D341Med (cell line): ENCODE data around the gene DNAH14.

Experiments used
- DNase-seq: peaks from one replicate; pipeline ENCODE4 v3.0.0; 2012; ENCODE audit warnings: low spot score

DNAH14 gene

DNA sequence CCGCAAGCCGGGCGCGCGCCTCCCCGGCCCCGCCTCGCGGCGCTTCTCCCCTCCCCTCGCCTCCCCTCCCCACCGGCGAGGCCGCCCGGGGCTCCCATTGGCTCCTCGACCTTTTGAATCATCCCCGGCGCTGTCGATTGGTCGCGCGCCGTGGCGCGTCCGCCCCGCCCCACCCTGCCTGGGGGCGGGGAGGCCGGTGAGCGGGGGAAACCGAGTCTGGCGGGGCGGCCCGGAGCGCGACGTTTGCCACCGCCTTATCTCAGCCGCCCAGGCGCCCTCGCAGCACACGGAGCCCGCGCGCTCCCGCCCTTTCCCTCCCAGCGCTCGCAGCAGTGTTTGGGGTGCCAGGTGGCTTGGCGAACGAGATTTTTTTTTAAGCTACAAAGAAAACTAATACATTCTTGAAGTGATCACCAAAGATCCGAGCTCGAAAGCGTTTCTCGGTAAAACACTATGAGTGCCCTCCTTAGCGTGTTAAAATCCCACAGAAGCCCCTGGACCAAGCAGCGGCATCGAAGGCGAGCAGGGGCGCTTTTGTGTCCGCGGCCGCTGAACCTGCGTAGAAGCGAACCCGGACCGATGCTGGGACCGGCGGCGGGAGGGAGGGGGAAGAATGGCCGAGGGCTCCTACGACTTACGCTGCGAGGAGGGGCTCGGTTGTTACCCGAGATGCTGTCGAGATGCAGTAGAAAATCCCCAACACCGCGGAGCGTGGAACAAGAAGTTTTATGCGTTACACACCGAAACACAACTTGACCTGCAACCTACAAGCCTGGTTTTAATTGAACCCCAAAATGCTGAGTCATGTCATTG lies 498.8 kb downstream of the DNAH14 start:
- peak; percentile 99 for DNase-seq

DNA sequence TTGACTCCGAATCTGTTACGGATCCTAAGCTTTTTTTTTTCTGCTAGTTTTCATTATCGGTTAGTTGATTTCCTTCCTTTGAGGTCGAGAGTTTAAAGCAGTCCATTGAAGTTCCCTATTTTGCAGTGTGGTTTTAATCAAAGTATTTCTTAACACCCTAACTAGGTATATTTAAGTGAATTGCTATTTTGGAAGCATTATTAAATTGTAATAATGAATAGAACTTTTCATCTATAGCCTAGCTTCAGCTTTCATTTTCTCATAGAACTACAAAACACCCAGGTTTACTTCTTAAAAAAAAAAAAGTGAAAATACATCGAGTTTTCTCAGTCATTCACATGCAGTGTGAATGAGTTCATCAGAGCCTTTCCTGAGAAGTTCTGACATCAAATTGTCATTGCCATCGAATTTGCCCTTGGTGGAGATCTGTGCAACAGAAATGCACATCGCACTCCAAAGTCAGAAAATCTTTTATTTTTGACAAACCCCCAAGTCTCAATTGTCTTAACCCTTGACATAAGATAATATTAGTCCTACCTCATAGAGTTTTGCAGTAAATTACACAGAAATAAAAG lies 499.5 kb downstream of the DNAH14 start:
- no peak for DNase-seq

DNA sequence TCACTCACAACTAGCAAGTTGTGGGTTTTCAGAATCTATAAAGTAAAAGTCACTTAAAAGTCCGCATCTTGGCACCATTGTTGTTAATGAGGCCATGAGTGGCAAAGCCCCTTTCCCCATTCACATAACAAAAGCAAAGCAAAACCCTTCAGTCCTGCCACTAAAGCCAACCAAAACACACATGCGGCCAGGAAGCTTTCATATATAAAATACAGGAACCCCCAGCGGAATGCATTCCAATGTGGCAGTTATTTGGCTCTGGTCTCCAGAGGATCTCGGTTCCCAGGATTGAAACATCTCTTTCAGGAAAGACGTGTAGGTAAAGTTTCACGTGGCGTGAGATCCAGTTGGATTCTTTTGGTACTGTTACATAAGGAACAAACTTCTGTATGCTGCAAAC lies 500.8 kb downstream of the DNAH14 start:
- no peak for DNase-seq

DNA sequence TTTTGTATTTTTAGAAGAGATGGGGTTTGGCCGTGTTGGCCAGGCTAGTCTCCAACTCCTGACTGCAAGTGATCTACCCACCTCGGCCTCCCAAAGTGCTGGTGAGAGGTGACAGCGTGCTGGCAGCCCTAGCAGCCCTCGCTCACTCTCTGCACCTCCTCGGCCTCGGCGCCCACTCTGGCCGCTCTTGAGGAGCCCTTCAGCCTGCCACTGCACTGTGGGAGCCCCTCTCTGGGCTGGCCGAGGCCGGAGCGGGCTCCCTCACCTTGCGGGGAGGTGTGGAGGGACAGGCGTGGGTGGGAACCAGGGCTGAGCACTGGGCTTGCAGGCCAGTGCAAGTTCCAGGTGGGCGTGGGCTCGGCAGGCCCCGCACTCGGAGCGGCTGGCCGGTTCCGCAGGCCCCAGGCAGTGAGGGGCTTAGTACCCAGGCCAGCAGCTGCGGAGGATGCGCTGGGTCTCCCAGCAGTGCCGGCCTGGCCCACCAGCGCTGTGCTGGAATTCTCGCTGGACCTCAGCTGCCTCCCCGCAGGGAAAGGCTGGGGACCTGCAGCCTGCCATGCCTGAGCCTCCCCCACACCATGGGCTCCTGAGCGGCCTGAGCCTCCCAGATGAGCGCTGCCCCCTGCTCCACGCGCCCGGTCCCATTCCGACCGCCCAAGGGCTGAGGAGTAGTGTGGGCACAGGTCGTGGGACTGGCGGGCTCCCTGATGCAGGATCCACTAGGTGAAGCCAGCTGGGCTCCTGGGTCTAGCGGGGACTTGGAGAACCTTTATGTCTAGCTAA lies 501.8 kb downstream of the DNAH14 start:
- no peak for DNase-seq

DNA sequence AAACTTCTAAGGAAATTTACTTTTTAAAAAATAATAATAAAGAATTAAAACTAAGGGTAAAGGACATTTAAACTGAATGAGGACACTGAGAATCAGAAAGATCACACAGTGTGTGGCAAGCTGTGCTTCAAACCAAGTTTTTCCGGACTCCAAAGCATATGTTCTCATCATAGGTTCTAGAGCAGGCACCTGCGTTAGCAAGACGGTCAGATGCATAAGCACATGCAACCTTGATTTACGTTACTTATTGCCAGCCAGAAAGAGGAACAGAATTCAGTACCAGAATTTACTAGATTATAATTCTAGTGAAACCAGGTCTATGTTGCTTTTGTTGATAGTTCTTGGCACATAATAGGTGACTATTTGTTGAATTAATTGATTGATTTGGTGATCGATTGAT lies 504.6 kb downstream of the DNAH14 start:
- no peak for DNase-seq

DNA sequence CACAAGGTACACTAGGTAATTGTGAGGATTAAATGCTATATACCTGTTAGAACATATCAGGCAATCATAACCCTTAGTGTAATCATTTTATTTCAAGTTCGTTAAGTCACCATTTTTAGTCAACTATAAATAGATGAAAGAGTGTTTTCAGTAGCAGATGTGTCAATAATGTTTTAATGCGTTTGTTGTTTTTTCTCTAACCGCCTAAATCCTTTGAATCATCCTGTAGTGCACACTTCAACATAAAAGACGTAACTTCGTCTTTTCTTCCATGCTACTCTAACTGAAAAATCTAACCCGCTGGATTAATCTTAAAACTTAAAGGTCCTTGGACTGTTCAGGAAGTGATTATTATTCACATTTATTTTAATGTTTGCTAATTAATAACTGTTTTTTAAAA lies 505.6 kb downstream of the DNAH14 start:
- no peak for DNase-seq

DNA sequence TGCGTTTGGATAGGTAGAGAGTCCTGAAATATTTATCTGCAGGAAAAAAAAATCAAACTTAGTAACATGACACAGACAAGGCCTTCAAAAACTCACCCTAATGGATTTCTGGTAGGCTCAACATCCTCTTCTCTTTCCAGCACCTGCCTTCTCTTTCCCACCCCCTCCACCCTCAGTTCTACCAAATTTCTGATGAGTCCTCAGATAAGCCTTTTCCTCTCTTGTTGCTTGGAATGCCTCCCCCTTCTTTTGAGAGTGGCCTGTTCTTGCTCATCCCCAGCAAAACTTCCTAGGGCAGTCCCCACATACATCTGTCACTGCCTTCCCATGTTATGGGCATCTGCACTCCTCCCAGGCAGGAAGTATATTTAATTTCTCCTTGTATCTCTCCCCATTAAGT lies 506.0 kb downstream of the DNAH14 start:
- no peak for DNase-seq

DNA sequence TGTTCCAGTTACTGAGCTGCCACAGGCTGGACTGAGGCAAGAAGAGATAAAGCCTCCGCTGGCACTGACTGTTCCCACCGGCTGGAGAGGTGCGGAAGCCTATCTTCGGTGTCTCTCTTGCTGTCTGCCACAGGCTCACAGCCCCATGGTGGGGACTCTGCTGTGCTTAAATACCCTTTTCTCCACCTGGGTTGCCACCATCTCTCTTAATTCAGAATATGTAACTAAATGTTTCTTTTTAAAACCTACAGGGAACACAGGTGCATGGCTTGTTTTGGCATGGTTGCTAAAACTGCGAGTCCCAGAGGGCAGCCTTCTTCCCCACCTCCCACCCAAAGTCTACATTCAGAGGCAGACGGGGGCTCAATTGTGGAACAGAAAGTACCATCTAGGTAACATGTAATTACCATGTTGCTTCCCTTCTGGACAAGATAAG lies 506.5 kb downstream of the DNAH14 start:
- DNase-seq, result no peak

DNA sequence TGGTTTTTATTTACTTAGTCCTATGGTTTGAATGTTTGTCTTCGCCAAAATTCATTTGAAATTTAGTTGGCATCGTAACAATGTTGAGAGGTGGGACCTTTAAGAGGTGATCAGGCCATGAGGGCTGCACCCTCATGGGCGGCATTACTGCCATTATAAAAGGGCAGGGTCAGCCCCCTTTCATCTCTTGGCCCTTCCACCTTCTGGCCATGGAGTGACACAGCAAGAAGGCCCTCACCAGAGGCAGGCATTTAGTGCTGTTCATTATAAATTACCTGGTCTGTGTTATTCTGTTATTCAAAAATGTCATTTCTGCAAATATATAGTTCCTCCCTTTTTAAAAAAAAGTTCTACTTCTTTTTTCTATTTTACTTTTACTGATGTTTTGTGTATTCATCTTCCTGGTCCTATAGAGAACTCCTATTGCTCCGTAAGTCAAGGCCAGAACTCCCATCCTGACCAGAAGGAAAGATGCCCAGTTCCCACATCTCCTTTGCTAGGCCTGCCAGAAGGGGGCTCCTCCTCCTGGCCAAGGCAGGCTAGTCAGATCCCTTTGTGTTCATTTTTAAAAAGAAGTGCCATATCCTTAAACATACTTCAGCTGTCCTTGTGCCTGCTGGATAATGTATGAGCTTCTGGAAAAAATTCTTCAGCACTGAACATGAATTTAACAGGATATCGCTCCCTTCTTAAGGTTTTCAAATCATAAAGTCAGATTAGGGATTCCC lies 508.4 kb downstream of the DNAH14 start:
- no peak for DNase-seq

DNA sequence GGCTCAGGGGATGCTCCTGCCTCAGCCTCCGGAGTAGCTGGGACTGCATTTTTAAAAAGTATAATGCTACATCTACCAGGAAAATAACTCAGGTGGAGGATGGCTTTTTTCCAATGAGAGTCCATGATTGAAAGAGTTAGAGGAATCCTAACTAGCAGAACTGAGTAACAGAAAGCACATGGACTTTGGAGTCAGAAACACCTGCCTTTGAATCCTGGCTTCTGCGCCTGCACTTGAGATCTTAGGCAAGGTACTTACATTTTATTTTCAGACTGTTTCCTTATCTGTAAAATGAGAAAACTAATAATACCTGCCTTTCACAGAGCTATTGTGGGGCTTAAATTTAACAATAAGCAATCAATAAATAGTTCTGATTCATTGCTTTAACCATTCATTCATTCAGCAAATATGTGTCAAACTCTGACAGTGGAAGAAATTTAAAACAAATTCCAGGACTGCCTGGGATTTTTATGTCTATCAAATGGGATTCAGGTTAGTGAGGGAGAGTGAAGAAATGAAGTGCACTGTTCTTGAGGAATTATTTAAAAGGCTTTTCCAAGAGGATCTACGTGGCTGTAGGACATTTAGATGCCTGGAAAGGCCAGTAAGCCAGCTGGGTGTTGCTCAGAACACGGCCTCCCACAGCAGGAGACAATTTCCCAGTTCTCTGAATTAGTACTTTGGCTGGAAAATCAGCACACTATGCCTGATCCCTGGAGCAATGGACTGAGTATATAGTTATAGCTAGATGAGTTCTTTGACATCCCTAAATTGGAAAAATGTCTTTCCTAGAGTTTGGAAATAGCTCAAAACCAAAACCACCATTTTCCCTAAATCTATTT lies 511.1 kb downstream of the DNAH14 start:
- no peak for DNase-seq

DNA sequence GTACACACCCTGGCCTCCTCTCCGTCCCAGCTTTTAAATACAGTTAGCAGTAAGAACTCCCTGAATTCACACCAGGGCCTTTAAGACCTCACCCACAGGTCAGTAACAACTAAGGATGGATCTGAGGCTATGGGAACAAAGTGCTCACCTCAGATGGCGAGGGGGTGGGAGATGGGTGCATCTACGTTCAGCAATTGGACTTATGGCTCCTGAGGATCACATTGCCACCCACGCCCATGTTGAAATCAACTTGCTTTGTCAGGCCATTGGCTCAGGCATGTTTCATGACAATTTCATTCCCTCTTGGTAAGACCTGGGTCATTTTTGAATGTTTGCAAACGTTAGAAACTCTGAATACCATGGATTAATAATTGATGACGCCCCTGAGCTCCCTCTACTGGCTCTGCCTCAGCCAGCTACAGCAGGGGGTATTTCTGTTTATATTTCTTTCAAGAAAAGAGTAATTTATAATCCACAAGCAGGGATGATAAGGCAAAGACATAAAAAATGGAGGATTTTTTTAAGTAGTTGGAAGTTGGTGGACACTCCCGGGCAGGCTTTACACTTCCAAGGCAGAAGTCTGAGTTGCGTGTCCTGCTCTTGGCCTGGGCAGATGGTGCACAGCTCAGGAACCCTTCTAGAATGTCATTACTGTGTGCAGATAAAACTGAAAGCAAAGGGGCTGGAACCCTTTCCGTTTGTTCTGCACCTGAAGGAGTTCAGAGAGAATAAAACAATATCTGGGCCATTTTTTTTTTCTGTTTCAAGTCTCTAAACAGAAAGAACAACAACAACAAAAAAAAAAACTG lies 512.0 kb downstream of the DNAH14 start:
- DNase-seq, result no peak

DNA sequence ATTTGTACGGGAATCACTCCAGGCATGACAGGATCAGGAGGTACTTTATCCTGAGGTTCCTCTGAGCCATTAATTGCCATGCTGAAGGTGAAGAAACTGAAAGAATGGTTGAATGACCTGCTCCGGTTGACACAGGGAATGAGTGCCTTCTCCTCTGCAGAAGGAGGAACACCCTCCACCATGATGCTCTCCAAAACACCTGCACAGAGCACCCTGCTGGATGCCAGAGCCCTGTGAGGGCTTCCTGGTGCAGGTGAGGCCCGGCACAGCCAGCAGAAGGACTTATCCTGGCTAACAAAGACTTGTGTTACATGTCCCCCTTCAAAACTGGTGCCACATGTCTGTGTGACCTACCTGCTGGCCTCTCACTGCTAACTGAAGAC lies 512.6 kb downstream of the DNAH14 start:
- DNase-seq, result no peak

DNA sequence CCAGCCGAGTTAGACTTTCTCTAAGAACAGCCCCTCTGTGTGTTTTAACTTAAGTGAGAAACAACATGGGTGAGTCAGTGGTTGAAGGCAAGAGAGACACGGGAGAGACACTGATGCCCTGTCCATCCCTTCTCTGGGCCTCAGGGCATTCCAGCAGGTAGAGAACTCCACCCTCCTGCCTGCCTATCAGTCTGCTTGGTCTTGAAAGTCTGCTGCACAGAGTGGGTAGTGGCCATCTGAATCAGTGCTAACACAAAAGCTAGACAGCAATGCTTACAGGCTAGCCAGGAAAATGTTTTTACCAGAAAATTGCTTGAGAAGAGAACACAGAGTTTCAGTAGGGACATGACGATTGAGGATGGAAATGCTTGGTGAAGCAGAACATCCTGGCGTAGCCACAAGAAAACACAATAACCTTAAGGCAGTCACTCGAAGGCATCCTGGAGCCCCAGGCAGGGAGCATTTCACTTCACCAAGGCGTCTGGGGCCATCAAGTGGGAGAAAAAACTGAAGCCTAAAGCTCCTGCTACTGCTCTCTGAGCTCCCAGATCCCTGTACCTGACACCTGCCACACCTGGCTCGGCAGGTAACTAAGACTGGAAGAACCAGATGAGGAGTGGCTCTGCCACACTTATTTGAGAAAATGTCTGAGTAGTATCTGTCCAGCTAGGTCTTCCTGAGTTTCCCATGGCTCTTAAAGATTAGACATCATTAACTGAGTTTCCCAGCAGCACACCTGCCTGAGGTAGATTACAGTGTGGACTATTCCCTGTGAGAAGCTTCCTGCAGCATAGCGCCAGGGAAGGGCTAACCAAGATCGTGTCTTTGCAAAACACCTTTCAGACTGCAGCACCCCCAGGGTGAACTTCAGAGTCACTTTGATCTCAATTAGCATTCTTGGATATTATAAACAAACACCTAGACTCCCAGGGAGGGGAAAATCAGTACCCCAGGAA lies 516.4 kb downstream of the DNAH14 start:
- no peak for DNase-seq

DNA sequence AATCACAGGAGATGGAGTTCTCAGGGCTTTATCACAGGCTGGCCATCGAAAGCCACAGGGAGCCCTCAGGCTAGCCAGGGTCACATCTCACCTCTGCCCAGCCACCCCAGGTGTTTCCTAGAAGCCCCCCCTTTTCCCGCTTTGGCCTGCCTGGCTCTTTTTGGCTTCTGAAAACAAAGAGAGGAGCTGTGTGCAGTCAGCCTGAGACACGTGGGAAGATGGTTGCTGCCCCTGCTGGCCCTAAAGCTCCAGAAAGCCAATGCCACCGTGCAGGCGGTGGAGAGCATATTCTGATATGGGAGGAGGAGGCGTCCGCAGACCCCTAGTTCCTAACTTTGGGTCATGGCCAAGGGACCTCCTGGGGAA lies 517.1 kb downstream of the DNAH14 start:
- no peak for DNase-seq

DNA sequence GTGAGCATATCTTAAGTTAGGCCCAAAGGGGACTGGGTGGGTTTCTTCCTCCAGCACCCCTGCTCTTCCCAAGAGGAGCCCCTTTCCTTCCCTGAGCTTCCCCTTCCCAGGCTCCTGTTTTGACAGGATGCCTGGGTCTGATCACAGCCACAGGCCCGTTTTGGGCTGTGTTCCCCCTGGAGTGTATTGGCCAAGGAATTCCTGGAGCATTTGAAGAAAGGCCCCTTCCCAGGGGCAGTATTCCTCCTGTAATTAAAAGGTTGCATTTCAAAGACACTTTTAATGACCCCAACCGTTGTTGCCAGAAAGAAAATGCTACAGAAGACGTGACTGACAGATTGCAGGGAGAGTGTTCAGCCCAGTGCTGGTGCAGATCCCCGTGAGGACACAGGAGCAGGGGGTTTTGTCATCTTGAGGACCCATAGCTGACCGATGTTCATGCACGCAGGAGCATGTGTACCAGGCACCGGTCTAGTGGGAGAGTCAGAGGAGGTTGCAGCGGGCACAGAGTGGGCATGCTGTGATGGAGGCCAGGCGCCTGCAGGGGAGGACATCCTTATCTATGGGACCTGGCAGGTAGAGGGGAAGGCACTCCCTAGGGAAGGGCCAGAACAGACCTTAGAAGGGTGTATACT lies 517.6 kb downstream of the DNAH14 start:
- DNase-seq, result no peak

DNA sequence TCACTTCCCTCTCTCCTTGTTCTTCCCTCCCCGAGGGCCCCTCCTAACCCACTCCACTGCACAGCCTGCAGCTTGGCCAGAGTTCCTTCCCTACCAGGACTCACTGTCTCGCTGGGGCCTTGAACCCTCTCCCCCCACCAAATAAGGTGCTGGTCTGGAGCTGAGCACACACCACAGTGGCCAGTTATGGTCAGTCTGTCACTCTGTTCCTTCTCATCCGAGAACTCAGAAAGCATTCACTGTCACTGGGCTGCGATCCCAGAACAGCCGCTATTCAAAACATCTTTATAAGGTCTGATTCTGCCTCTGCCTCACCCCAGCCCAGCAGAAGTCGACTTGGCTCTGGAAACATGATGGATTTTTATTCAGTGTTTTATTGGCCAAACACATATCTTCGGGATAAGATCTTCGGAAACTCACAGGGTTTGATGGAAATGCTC lies 518.2 kb downstream of the DNAH14 start:
- DNase-seq, result no peak

DNA sequence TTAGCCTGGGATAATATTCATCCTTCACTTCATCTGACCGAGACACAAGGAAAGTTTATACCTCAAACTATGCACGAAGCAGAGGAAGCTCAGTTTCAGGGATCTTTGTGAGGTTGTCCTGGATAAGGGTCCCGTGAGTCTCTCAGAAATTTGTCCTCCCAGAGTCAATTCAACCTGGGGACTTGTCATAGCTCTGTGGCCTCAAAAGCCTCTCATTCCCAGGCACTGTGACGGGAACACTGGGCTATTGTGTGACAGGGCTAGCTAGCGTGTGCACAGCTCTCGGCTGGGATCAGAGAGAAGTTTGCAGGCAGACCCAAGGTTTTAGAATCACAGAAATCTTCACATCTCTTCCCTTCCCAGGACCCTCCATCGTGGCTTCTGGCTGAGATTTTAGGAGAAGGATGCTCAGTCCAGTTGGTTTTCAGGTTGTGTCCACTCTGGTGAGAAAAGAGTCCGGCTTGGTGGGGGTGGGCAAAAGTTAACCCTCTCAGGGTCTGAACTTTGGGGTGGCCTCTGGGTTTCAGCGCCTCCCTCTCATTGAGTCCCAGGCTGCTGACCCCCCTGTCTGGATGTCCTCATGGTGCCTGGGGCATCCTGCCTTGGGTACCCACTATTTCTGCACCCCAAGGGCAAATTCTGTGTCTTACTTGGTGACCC lies 518.8 kb downstream of the DNAH14 start:
- no peak for DNase-seq
